ENCODE results near the gene INPP5K. TPM values are rescaled to one million over a fixed set of nuclear protein-coding genes. Genes with fewer than 3 reads are reported as not detected.
A peak's percentile ranks its signal among the peaks of the same experiment; 100 is the strongest.

INPP5K gene
- total RNA-seq, 1 donor, result 19.9 TPM

GRCh38 chr17:1485423-1486376 lies 30.7 kb downstream of the INPP5K start:
- peak; percentile 67 for DNase-seq (ENCODE audit: low read depth)
- peak overlapping the region; percentile 67 for H3K4me3 ChIP-seq (ENCODE audit: low read depth, low read length)
- no peak for TF ChIP-seq CTCF (IDR thresholded peaks at IDR 0.05; ENCODE audit: insufficient read depth, low read depth, low read length)

DNA sequence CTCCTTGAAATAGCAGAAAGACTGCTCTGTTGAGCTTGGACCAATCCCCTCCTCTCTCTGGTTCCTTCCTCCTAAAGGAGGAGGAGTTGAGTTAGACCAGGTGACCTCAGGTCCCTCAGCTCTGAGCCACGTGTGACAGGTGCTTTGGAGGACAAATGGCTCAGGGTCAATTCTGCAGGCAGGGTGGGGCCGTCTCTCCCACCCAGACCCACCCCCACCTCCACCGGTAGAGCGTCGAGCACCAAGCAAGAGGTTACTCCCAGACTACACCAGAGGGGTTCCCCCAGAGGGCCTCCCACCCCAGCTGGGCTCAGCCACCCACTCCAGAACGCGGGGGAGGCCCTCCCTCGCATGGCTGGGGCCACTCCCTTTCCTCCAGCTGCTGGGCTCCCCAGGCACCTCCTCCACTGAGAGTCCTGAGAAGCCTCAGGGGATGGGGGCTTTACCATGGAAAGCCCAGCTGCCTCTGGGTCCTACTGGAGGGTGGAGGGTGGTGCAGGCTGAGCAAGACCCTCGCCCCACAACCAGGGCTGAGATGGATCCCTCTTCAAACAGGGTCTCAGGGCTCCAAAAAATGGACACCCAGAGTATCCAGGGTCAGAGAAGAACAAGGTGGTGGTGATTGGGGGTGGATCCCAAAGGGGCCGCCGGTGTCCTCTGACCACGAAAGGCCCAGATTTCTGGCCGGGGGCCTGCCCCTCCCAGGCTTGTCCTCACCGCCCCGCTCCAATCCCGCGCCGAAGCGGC lies 31.6 kb downstream of the INPP5K start:
- peak overlapping the region; percentile 67 for H3K4me3 ChIP-seq (ENCODE audit: low read depth, low read length)
- DNase-seq (ENCODE audit: low read depth), result peak; percentile 69
- peak; percentile 12 for TF ChIP-seq CTCF (IDR thresholded peaks at IDR 0.05; ENCODE audit: insufficient read depth, low read depth, low read length)

GRCh38 chr17:1484060-1484535 lies 32.3 kb downstream of the INPP5K start:
- no peak for TF ChIP-seq CTCF (IDR thresholded peaks at IDR 0.05; ENCODE audit: insufficient read depth, low read depth, low read length)
- H3K4me3 ChIP-seq (ENCODE audit: low read depth, low read length), result no peak overlapping the region
- no peak for DNase-seq (ENCODE audit: low read depth)

GRCh38 chr17:1482680-1483079 lies 33.7 kb downstream of the INPP5K start:
- no peak for DNase-seq (ENCODE audit: low read depth)
- no peak overlapping the region for H3K4me3 ChIP-seq (ENCODE audit: low read depth, low read length)

GRCh38 chr17:1481736-1482135 lies 34.7 kb downstream of the INPP5K start:
- H3K4me3 ChIP-seq (ENCODE audit: low read depth, low read length), result no peak overlapping the region
- no peak for DNase-seq (ENCODE audit: low read depth)
- no peak for TF ChIP-seq CTCF (IDR thresholded peaks at IDR 0.05; ENCODE audit: insufficient read depth, low read depth, low read length)

More at GRCh38 chr17:1482680-1483079, 33.7 kb downstream of the INPP5K start:
- TF ChIP-seq CTCF (IDR thresholded peaks at IDR 0.05; ENCODE audit: insufficient read depth, low read depth, low read length), result no peak

- no peak for DNase-seq (ENCODE audit: low read depth)
- TF ChIP-seq CTCF (IDR thresholded peaks at IDR 0.05; ENCODE audit: insufficient read depth, low read depth, low read length), result no peak
- H3K4me3 ChIP-seq (ENCODE audit: low read depth, low read length), result no peak overlapping the region
Measured at GRCh38 chr17:1480747-1481465, 35.5 kb downstream of the INPP5K start.
